BLaER1 treated with 17β-estradiol and CSF1 and Interleukin-3, amounts not matched to agents 10 nM and 100 nM (cell line): Measurements from ENCODE around the gene GTF3C1.

Source experiments
- H3K27ac ChIP-seq, 11 experiments: shearing (Covaris generic); formaldehyde crosslinking; 2 replicates each; pipeline ENCODE4 v1.8.1; 2022
- H3K27me3 ChIP-seq, 11 experiments: shearing (Covaris generic); formaldehyde crosslinking; 2 replicates each; pipeline ENCODE4 v1.8.1; 2022
- H3K36me3 ChIP-seq, 11 experiments: shearing (Covaris generic); formaldehyde crosslinking; 2 replicates each; pipeline ENCODE4 v1.8.1; 2022
- H3K4me1 ChIP-seq, 10 experiments: shearing (Covaris generic); formaldehyde crosslinking; 2 replicates each; pipeline ENCODE4 v1.8.1; 2022
- H3K4me2 ChIP-seq, 11 experiments: shearing (Covaris generic); formaldehyde crosslinking; 2 replicates each; pipeline ENCODE4 v1.8.1; 2022
- H3K4me3 ChIP-seq, 10 experiments: shearing (Covaris generic); formaldehyde crosslinking; 2 replicates each; pipeline ENCODE4 v1.8.1; 2022
- H3K9ac ChIP-seq, 11 experiments: shearing (Covaris generic); formaldehyde crosslinking; 2 replicates each; pipeline ENCODE4 v1.8.1; 2022
- H3K9me3 ChIP-seq, 11 experiments: shearing (Covaris generic); formaldehyde crosslinking; replicated peaks in 1 of 11; 2 replicates each; pipeline ENCODE4 v1.8.1; 2022
- H4K20me1 ChIP-seq, 11 experiments: shearing (Covaris generic); formaldehyde crosslinking; 2 replicates each; pipeline ENCODE4 v1.8.1; 2022
- Cebpa-rat ChIP-seq, 11 experiments: shearing (Covaris generic); IDR thresholded peaks; 2 replicates each; pipeline ENCODE4 v1.8.1; 2022

Gene GTF3C1, protein sequence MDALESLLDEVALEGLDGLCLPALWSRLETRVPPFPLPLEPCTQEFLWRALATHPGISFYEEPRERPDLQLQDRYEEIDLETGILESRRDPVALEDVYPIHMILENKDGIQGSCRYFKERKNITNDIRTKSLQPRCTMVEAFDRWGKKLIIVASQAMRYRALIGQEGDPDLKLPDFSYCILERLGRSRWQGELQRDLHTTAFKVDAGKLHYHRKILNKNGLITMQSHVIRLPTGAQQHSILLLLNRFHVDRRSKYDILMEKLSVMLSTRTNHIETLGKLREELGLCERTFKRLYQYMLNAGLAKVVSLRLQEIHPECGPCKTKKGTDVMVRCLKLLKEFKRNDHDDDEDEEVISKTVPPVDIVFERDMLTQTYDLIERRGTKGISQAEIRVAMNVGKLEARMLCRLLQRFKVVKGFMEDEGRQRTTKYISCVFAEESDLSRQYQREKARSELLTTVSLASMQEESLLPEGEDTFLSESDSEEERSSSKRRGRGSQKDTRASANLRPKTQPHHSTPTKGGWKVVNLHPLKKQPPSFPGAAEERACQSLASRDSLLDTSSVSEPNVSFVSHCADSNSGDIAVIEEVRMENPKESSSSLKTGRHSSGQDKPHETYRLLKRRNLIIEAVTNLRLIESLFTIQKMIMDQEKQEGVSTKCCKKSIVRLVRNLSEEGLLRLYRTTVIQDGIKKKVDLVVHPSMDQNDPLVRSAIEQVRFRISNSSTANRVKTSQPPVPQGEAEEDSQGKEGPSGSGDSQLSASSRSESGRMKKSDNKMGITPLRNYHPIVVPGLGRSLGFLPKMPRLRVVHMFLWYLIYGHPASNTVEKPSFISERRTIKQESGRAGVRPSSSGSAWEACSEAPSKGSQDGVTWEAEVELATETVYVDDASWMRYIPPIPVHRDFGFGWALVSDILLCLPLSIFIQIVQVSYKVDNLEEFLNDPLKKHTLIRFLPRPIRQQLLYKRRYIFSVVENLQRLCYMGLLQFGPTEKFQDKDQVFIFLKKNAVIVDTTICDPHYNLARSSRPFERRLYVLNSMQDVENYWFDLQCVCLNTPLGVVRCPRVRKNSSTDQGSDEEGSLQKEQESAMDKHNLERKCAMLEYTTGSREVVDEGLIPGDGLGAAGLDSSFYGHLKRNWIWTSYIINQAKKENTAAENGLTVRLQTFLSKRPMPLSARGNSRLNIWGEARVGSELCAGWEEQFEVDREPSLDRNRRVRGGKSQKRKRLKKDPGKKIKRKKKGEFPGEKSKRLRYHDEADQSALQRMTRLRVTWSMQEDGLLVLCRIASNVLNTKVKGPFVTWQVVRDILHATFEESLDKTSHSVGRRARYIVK (N-terminal part only)

DNA sequence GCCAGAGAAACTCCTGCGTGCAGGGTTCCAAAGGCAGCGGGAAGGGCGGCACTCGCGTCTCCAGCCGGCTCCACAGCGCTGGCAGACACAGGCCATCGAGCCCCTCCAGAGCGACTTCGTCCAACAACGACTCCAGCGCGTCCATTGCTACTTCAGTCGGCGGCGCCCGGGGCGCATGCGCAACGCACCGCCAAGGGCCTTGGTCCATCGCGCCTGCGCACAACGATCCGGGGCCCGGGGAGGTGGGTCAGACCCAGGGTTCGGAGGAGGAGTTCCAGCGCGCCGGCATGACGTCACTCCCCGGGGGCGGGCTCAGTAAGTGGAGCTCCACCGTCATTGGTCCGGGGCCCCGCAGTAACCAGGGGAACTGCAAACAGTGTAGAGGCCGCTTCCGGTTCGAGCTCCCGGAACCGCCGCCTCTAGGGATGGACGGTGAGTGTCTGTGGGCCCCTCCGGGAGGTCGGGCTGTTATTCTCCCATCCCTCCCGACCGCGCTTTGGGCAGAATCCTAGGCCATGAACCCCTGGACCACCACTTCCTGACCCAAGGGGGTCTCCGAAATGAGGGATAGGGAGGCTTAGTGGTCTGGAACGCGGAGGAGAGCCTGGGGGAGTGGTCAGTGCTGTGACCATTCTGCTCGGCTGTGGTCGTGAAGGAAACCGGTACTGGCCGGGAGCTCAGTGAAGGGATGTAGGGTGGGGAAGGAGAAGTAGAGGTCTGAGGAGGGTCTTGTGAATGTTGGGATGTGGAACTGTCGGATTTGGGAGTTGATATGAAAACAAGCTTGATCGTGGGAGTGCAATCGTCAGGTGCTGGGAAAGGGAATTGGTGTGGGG lies at the start of gene GTF3C1, which contains the start of gene KATNIP:
Gene GTF3C1 (minus strand): TSS at position 168 of the 836 bp plus-strand sequence. CDS start 23 bp downstream, at position 145.
Gene KATNIP (plus strand): TSS at position 399 of the 836 bp plus-strand sequence. CDS start 27 bp downstream, at position 426.
- no peak for TF ChIP-seq Cebpa-rat (IDR thresholded peaks at IDR 0.05)

GRCh38 chr16:27598931-27599565 lies 49.3 kb upstream of the GTF3C1 start:
- Histone ChIP-seq H4K20me1 (peaks cover 0 to 23% (median 0%) of the 10 kb centered on the region in 11 experiments; a peak in 4 of 22 replicates), H3K9me3 (no peaks in the 10 kb centered on the region), H3K4me1 (no peaks in the 10 kb centered on the region; a peak in 1 of 20 replicates), H3K27ac (no peak overlapping the region), H3K4me2 (no peak overlapping the region), H3K9ac (no peak overlapping the region), H3K4me3 (no peak overlapping the region), H3K27me3 (no peaks in the 10 kb centered on the region), H3K36me3 (peaks cover 0 to 25% (median 0%) of the 10 kb centered on the region in 11 experiments; a peak in 3 of 22 replicates)
- no peak for TF ChIP-seq Cebpa-rat (IDR thresholded peaks at IDR 0.05)

More for the DNA sequence above, at the start of gene GTF3C1, which contains the start of gene KATNIP:
- Histone ChIP-seq H3K9ac (peak within 1 kb of the TSS; percentile 72 to 87 (median 82)), H3K27ac (peak within 1 kb of the TSS; percentile 50 to 88 (median 73)), H3K36me3 (peaks cover 11 to 34% (median 18%) of the 10 kb centered on the region in 11 experiments), H3K27me3 (no peaks in the 10 kb centered on the region), H3K9me3 (no peaks in the 10 kb centered on the region), H3K4me1 (peaks cover 28 to 36% (median 34%) of the 10 kb centered on the region in 10 experiments), H4K20me1 (peaks cover 9 to 46% (median 41%) of the 10 kb centered on the region in 11 experiments; a peak in 19 of 22 replicates), H3K4me3 (peak within 1 kb of the TSS; percentile 74 to 92 (median 84)), H3K4me2 (peak within 1 kb of the TSS; percentile 84 to 97 (median 92))

DNA sequence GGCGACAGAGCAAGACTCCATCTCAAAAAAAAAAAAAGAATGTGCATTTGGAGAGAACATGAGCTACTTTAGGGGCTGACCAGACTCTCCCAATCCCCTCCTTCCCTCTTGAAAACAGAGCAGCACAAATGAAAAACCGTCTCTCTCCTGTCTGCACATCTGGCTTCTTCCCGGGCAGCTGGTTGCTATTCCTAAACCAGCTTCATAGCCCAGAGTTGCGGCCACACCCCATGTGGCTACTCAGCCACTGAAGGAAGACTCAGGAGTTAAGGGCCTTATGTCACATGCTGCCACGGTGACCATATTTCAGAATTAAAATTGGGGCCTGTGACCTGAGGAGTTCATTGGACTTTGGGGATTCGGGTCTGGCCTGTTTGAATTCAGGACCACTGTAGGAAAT lies 48.5 kb upstream of the GTF3C1 start:
- no peak for TF ChIP-seq Cebpa-rat (IDR thresholded peaks at IDR 0.05)
- no peak overlapping the region for H3K27ac ChIP-seq
- H3K9me3 ChIP-seq, result no peaks in the 10 kb centered on the region
- no peak overlapping the region for H3K4me3 ChIP-seq
- peaks cover 0 to 33% (median 0%) of the 10 kb centered on the region in 11 experiments; a peak in 5 of 22 replicates for H3K36me3 ChIP-seq
- H3K4me1 ChIP-seq, result no peaks in the 10 kb centered on the region; a peak in 1 of 20 replicates
- H3K9ac ChIP-seq, result no peak overlapping the region
- no peak overlapping the region for H3K4me2 ChIP-seq
- peaks cover 0 to 23% (median 0%) of the 10 kb centered on the region in 11 experiments; a peak in 4 of 22 replicates for H4K20me1 ChIP-seq
- H3K27me3 ChIP-seq, result no peaks in the 10 kb centered on the region

DNA sequence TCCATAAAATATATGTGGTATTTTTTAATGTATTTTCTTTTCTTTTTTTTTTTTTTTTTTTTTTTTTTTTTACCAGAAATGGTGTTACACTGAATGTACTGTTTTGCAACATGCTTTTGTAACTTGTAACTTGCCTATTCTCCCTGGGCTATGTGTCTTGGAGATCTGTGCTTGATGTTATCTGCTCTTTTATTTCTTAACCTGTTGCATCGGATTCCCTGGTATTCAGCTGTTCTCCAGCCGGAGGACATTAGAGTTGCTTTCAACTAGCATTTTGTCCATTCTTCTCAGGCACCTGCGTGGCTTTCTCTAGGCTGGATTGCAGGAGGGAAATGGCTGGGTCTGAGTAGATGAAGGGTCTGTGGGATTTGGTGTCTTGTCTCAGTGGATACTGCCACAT lies 47.6 kb upstream of the GTF3C1 start:
- Histone ChIP-seq H4K20me1 (peaks cover 0 to 23% (median 0%) of the 10 kb centered on the region in 11 experiments; a peak in 4 of 22 replicates), H3K4me1 (no peaks in the 10 kb centered on the region; a peak in 1 of 20 replicates), H3K9ac (no peak overlapping the region), H3K9me3 (no peaks in the 10 kb centered on the region), H3K36me3 (peaks cover 0 to 42% (median 0%) of the 10 kb centered on the region in 11 experiments; a peak in 5 of 22 replicates), H3K27ac (no peak overlapping the region), H3K4me3 (no peak overlapping the region), H3K27me3 (no peaks in the 10 kb centered on the region), H3K4me2 (no peak overlapping the region)
- TF ChIP-seq Cebpa-rat (IDR thresholded peaks at IDR 0.05), result no peak

GRCh38 chr16:27596411-27596810 lies 46.7 kb upstream of the GTF3C1 start:
- Histone ChIP-seq H3K9ac (no peak overlapping the region), H3K36me3 (peaks cover 0 to 43% (median 0%) of the 10 kb centered on the region in 11 experiments; a peak in 5 of 22 replicates), H3K4me2 (no peak overlapping the region), H4K20me1 (peaks cover 0 to 23% (median 0%) of the 10 kb centered on the region in 11 experiments; a peak in 4 of 22 replicates), H3K4me3 (no peak overlapping the region), H3K27ac (no peak overlapping the region), H3K9me3 (no peaks in the 10 kb centered on the region), H3K4me1 (no peaks in the 10 kb centered on the region; a peak in 1 of 20 replicates), H3K27me3 (no peaks in the 10 kb centered on the region)
- no peak for TF ChIP-seq Cebpa-rat (IDR thresholded peaks at IDR 0.05)

GRCh38 chr16:27595993-27596392 lies 46.3 kb upstream of the GTF3C1 start:
- no peak overlapping the region for H3K27ac ChIP-seq
- TF ChIP-seq Cebpa-rat (IDR thresholded peaks at IDR 0.05), result no peak

DNA sequence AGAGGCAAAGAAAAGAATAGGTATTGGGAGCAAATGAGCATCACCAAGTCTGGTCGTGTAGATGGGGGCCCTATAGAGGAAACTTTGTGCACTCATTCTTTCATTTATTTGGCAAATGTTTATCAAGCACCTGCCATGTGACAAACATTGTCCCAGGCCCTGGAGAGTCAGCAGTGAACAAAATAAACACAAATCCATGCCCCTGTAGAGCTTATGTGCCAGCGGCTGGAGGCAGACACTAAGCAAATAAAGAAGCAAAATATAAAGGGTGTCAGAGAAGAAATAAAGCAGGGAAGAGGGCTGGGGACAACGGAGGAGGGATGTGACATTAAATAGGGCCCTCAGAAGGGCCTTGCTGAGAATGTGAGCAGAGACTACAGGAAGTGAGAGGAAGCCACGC lies 45.8 kb upstream of the GTF3C1 start:
- H3K4me1 ChIP-seq, result no peaks in the 10 kb centered on the region; a peak in 1 of 20 replicates
- H3K4me2 ChIP-seq, result no peak overlapping the region
- no peak overlapping the region for H3K9ac ChIP-seq
- H3K4me3 ChIP-seq, result no peak overlapping the region
- TF ChIP-seq Cebpa-rat (IDR thresholded peaks at IDR 0.05), result no peak
- H3K27me3 ChIP-seq, result no peaks in the 10 kb centered on the region
- peaks cover 0 to 52% (median 3%) of the 10 kb centered on the region in 11 experiments; a peak in 8 of 22 replicates for H3K36me3 ChIP-seq
- peaks cover 0 to 23% (median 0%) of the 10 kb centered on the region in 11 experiments; a peak in 4 of 22 replicates for H4K20me1 ChIP-seq
- no peak overlapping the region for H3K27ac ChIP-seq
- H3K9me3 ChIP-seq, result peaks cover 0 to 3% (median 0%) of the 10 kb centered on the region in 11 experiments; a peak in 3 of 22 replicates

More at GRCh38 chr16:27595993-27596392, 46.3 kb upstream of the GTF3C1 start:
- H3K9ac ChIP-seq, result no peak overlapping the region
- no peak overlapping the region for H3K4me3 ChIP-seq
- H3K4me2 ChIP-seq, result no peak overlapping the region
- no peaks in the 10 kb centered on the region for H3K9me3 ChIP-seq
- H4K20me1 ChIP-seq, result peaks cover 0 to 23% (median 0%) of the 10 kb centered on the region in 11 experiments; a peak in 4 of 22 replicates
- no peaks in the 10 kb centered on the region for H3K27me3 ChIP-seq
- no peaks in the 10 kb centered on the region; a peak in 1 of 20 replicates for H3K4me1 ChIP-seq
- peaks cover 0 to 47% (median 0%) of the 10 kb centered on the region in 11 experiments; a peak in 5 of 22 replicates for H3K36me3 ChIP-seq
